GM18502 (cell line): ENCODE data around the gene NCR2.

Experiments
- ATAC-seq: cut with Tn5 transposase; IDR thresholded peaks from one replicate; pipeline ENCODE4 v1.9.1; 2021; ENCODE audit warnings: mild to moderate bottlenecking; ENCODE audit not compliant: unreplicated experiment, poor library complexity

Gene NCR2

GRCh38 chr6:41356825-41357224, 21.4 kb downstream of the NCR2 start:
- no peak for ATAC-seq

GRCh38 chr6:41358503-41358902, 23.1 kb downstream of the NCR2 start:
- ATAC-seq, result no peak

DNA sequence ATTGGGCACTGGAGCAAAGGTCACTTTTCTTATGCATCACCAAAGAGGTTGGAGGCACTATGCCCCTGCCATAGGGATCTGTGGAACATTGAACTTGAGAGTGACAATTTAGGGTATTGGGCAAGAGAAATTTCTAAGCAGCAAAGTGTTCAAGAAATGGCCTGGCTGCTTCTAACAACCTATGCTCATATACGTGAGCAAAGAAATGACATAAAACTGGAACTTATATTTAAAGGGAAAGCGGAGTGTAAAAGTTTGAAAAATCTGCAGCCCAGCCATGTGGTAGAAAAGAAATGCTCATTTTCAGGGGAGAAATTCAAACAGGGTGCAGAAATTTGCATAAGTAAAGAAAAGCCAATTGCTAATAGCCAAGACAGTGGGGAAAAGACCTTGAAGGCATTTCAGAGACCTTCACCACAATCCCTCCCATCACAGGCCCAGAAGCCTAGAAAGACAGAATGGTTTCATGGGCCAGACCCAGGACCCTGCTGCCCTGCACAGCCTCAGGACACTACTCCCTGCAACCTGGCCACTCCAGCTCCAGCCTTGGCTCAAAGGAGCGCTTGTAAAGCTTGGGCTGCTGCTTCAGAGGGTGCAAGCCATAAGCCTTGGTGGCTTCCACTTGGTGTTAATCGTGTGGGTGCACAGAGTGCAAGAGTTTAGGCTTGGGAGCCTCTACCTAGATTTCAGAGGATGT, 24.4 kb downstream of the NCR2 start:
- ATAC-seq, result no peak

GRCh38 chr6:41360314-41360685, 24.9 kb downstream of the NCR2 start:
- no peak for ATAC-seq

- no peak for ATAC-seq
These were observed 30.7 kb downstream of the NCR2 start for GRCh38 chr6:41366150-41366549.

- ATAC-seq, result no peak
These were observed 31.7 kb downstream of the NCR2 start for GRCh38 chr6:41367061-41367460.

- ATAC-seq, result no peak
These were observed 32.3 kb downstream of the NCR2 start for GRCh38 chr6:41367700-41368099.

DNA sequence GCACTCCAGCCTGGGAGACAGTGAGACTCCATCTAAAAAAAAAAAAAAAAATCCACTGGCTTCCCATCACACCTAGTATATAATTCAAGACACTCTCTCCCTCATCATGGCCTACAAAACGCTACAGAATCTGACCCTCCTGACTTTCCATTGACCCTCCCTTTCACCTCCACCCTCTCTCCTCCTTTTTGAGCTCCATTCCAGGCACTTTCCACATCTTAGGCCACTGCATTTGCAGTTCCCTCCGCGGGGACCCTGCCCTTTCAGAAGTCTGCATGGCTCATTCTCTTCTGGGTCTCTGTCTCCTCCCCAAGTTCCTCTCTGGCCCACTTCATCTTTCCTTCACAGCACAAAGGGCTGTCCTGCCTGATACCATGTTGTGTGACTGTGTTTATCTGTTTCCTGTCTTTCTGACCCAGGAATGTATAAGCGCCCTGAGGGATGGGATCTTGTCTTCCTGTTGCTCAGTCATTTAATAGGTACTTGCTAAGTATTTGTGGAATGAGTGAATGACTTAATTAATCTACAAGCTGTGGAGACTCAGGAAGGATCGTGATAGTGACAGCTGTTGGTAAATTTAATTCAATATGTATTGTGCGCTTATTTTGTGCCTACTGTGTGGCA, 35.2 kb downstream of the NCR2 start:
- ATAC-seq, result no peak

- no peak for ATAC-seq
These were observed 36.1 kb downstream of the NCR2 start for GRCh38 chr6:41371461-41371991.

DNA sequence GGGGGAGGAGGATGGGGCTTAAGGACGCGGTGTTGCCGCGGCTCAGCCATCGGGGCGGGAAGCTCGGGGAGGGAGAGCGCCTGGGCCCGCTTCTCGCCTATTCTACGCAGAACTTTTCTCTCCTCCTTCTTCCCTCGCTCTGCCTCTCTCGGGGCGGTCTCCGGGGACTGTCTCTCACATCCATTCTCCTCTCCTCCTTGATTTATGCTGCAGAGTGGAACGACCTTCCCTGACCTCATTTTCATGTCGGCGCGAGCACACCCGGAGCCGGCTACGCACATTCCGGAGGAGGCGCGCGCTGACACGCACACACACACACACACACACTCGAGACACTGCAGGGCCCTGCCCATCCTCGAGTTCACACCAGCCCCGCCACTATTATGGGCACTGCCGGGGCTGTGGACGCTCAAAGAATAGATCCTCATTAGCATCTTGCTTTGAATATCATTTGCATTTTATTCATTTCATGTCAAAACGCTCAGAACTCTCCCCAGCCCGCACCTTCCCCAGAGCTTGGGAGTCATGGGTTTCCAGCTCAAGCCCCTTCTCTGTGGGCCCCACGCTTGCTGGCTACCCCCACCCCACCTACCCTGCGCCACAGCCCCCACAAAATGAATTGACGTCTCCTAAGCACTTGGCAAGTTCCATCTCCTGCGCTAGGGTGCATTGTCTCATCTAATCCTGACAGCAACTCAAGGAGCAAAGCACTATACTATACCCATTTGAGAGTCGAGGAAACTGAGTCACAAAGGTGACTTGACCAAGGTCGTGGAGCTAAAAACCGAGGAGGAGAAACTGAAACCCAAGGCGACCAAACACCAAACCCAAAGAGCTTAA, 36.8 kb downstream of the NCR2 start:
- ATAC-seq, result no peak

GRCh38 chr6:41372832-41373626, 37.6 kb downstream of the NCR2 start:
- ATAC-seq, result no peak

DNA sequence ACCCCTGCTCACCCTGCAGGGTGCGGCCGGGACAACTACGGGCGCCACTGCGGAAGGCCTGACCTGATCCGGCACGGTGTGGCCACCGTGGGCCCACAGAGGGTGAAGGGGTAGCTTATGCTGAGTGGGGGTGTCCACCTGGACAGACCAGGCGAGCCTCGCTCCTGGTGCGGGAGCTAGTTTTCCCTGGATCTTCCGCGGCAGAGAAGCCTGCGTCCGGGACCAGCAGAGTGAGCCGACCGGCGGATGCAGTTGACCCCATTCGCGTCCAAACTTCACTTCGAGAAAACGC, 38.2 kb downstream of the NCR2 start:
- no peak for ATAC-seq

GRCh38 chr6:41373919-41374617, 38.7 kb downstream of the NCR2 start:
- ATAC-seq, result no peak

DNA sequence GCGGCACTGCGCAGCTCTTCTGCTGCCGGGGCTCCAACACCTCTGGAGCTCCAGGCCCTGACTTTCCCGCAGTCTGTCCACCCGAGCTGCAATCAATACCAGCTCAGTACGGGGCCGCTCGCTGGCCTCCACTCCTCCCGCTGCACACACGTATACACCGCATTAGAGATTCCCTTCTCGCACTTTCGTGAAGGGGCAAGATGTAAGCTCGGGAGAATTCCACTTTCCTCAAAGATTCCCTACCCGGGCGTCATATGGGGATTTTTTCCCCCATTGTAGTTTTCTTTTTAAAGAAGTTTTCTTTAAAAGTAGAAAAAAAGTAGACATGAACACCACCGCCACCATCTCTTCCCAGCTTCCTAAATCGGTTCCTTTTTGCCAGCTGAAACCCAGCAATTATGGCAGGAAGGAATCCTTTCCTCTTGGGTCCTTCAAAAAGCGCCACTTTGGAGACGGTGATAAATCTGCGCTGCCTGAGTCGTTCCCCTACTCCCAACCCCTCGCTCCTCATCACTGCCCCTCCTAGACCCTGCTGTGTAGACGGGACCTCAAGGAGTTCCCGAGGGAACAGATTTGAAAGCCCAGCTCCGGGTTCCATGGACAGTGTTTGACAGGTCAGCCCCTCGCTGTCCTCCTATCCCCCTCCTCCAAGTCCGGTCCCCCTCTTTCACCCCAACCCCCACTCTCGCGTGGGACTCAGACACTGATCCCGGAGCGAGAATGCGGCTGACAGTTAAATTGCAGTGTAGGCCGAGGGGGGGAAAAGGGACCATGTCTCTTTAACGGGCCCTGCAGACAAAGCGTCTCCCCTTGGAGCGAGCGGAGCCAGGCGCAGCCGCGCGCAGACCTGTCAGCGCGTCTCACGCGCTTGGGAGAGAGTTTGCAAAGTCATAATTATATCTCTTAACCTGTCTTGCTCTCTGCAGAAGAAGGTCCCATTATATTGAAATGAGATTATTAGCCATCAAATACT, 39.5 kb downstream of the NCR2 start:
- ATAC-seq, result no peak

DNA sequence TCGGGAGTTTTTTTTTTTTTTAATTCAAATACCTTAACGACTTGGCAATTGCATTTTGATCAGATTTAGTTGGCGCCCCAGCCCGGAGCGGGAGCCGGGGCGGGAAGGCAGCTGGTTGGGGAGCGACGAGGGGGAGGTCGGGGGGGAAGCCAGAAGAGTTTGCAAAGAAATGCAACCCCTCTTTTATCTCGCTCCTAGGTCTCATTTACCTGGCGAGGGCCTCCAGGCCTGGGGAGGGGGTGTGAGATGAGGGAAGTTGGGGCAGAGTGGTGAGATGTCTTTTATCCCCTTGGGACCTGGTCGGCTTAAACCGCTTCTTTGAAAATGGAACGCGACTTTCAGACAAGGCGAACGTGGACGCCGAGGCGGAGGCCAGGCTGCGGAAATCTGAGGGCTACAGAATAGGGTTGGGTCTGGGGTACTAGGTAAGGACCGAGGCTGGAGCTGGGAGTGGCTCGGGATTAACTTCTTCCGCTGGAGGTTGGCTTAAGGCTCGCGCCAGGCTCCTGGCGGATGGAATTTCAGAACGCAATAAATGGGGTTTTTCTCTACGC, 40.3 kb downstream of the NCR2 start:
- no peak for ATAC-seq

DNA sequence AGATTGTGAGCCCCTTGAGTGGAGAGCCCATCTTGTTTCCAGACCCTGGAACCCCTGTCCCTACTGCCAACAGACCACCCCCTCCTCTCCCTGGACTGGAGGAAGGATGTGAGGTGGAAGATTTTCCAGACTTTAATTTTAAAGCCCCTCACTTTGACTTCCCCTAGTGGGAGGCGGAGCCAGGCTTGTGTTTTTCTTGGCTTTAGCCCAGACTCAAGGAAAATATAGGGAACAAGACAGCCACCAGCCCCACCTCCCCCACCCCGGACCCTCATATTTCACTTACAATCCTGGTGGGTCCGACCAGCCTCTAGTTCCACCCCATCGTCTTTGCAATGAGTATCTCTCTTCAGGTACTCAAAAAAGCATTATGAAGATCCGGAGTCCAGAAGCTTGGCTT, 40.8 kb downstream of the NCR2 start:
- ATAC-seq, result no peak

DNA sequence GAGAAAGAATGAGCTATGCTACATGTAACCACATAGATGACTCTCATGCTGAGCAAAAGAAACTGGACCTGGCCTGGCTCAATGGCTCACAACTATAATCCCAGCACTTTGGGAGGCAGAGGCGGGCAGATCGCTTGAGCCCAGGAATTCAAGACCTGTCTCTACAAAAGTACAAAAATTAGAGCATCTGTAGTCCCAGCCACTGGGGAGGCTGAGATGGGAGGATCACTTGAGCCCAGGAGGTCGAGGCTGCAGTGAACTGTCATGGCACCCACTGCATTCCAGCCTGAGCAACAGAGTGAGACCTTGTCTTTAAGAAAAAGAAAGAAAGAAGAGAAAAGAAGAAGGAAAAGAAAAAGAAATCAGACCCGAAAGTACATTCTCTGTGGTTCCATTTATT, 41.7 kb downstream of the NCR2 start:
- ATAC-seq, result no peak

DNA sequence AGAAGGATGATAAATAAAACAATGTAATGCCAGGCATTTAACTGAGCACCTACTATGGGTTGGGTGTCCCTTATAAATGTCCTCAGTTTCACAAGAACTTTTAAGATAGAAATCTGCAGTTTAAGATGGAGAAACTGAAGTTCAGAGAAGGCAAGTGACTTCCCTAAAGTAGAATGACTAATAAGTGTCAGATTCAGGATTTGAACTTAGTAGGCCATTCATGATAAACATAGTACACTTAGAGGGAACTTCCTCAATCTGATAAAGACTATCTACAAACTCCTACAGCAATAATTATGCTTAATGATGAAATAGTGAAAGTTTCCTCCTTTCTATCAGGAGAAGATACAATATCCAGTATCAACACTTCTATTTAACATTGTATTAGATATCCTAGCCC, 43.9 kb downstream of the NCR2 start:
- ATAC-seq, result no peak

- no peak for ATAC-seq
These were observed 51.2 kb downstream of the NCR2 start for GRCh38 chr6:41386594-41386993.
